Measurements from ENCODE around the gene CERCAM. TPM values are rescaled to one million over a fixed set of nuclear protein-coding genes. Genes with fewer than 3 reads are reported as not detected.

The CERCAM gene
- total RNA-seq, 5 donors from 2014 or later (not counting 1 experiment from before 2014, with no cell fraction given), result 0.30 to 1.9 (median 1.3) TPM

DNA sequence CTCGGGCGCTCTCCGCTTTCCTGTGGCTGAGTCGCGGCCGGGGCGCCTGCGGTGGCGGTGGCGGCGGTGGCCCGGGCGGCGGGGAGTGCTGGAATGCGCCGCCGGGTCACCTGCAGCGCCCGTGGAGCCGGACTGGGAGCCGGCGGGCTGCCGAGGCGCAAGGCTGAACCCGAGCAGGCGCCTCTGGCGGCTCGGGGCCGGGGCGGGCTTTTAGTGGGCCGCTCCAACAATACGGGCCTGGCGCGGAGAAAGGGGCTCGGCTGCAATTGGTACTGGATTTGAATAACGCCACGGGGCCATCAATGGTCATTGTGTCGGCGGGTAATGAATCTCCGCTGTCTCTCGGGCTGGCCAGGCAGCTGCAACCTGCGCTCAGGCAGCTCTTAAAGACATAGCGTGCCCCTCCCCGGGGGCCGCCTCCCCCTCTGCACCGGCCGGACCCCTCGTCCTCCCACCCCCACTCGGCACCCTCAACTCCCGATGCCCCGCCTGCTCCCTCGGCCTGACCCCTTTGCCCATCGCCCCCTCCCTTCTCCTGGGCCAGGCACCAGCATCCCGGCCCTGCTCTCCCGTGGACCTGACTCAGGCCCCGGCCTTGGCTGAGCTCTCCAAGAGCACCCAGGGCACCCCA, 27.4 kb upstream of the CERCAM start:
- WGBS (ENCODE audit: insufficient coverage), result 95% methylated on average over 51 of the region's 56 CpGs

DNA sequence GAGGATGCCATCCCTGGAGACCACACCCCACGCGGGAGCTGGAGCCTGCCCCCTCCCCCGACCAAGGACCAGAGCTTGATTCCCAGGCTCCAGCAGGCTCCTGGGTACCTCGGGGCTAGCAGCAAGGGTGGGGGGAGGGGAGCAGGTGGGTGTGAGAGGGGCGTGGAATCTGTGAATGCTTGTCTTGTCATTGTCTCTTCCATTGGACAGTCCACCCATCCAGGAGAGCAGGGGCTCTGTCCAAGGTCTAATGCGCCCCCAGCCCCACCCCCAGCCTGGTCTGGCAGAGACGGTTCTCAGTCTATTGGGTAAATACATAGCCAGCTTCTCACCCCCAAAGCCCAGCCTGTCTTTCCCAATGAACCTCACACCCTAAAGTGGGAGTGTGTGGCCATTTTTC, 26.7 kb upstream of the CERCAM start:
- peaks cover 4 to 10% (median 4%) of the 10 kb centered on the region in 3 donors for H3K4me1 Mint-ChIP-seq
- H3K9me3 Mint-ChIP-seq, result no peaks in the 10 kb centered on the region
- no peak for DNase-seq
- no peak overlapping the region for H3K27ac Mint-ChIP-seq
- Histone ChIP-seq H3K27me3 (replicated peaks in 1 of 2; ENCODE audit: control insufficient read depth in 2 of 2, extremely low read depth in 1 of 2, insufficient read depth in 2 of 2, low read length in 1 of 2) (peaks cover 2 to 6% of the 10 kb centered on the region in 2 experiments), H3K36me3 (ENCODE audit: control insufficient read depth in 2 of 2, extremely low read depth in 1 of 2, insufficient read depth in 1 of 2, low read length in 1 of 2) (peaks cover 6 to 31% of the 10 kb centered on the region in 2 donors), H3K4me3 (ENCODE audit: control insufficient read depth in 1 of 2, extremely low read depth in 1 of 2, low read length in 1 of 2) (no peak overlapping the region), H3K4me1 (ENCODE audit: control insufficient read depth in 1 of 2, extremely low read depth in 1 of 2, insufficient read depth in 2 of 2, low read length in 2 of 2) (no peaks in the 10 kb centered on the region), H3K9me3 (no peaks in the 10 kb centered on the region), H3K27ac (ENCODE audit: low read length) (no peak overlapping the region)
- POLR2A ChIA-PET, result no interaction called here
- peaks cover 21% of the 10 kb centered on the region for H3K36me3 Mint-ChIP-seq
- CTCF ChIA-PET, result no interaction called here
- no peak for ATAC-seq (replicated peaks in 1 of 4)
- WGBS (ENCODE audit: insufficient coverage), result 94% methylated on average over 3 of the region's 7 CpGs
- H3K27me3 Mint-ChIP-seq, result no peaks in the 10 kb centered on the region
- H3K4me3 Mint-ChIP-seq, result no peak overlapping the region

More for the DNA sequence above, 27.4 kb upstream of the CERCAM start:
- H3K36me3 ChIP-seq (ENCODE audit: control insufficient read depth in 2 of 2, extremely low read depth in 1 of 2, insufficient read depth in 1 of 2, low read length in 1 of 2), result peaks cover 9 to 38% of the 10 kb centered on the region in 2 donors
- H3K27ac ChIP-seq (ENCODE audit: low read length), result no peak overlapping the region
- ATAC-seq (replicated peaks in 1 of 4) (no peak), DNase-seq (no peak)
- Mint-ChIP-seq H3K27me3 (no peaks in the 10 kb centered on the region), H3K9me3 (no peaks in the 10 kb centered on the region), H3K36me3 (peaks cover 22% of the 10 kb centered on the region), H3K4me1 (peaks cover 4 to 10% (median 4%) of the 10 kb centered on the region in 3 donors), H3K4me3 (no peak overlapping the region), H3K27ac (no peak overlapping the region)
- no peaks in the 10 kb centered on the region for H3K4me1 ChIP-seq (ENCODE audit: control insufficient read depth in 1 of 2, extremely low read depth in 1 of 2, insufficient read depth in 2 of 2, low read length in 2 of 2)
- no peak overlapping the region for H3K4me3 ChIP-seq (ENCODE audit: control insufficient read depth in 1 of 2, extremely low read depth in 1 of 2, low read length in 1 of 2)
- ChIA-PET CTCF (no interaction called here), POLR2A (no interaction called here)
- H3K9me3 ChIP-seq, result no peaks in the 10 kb centered on the region
- H3K27me3 ChIP-seq (replicated peaks in 1 of 2; ENCODE audit: control insufficient read depth in 2 of 2, extremely low read depth in 1 of 2, insufficient read depth in 2 of 2, low read length in 1 of 2), result peaks cover 2 to 6% of the 10 kb centered on the region in 2 experiments

DNA sequence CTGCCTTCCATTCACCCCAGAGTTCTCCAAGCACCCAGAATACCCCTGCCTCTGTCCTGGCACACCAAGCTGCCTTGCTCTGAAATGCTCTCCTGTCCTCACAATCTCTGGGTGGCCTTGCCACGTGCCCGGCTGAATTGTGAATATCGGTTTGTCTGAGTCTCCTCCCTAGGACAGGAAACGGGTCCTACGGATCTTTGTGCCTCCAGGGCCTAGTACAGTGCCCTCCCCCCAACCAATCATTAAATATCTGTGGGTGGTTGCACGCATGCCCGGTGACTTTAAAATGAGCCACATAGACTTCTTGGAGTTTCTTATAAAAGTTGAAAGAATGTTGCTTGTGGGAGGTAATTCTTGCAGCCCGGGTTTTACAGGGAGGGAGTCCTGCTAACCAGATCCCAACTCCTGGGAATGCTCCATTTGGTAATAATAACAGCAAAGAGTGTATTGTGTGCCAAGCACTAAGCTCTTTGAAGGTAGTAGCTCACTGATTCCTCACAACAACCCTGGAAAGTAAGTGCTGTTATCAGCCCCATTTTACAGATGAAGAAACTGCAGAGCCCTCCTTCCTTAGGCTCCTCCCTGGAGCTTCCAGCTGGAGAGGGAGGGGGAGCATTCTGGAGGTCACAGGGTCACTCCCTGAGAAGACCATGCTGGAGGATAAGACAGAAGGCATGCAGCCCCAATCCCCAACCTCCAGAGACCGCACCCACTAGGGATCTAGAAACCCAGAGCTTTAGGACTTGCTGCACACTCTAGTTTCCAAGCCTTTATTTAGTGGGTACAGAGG, 26.1 kb upstream of the CERCAM start:
- 29% methylated on average over 1 of the region's 9 CpGs for WGBS (ENCODE audit: insufficient coverage)
- no peak for ATAC-seq (replicated peaks in 1 of 4)
- no peak overlapping the region for H3K4me3 Mint-ChIP-seq
- no peak overlapping the region for H3K4me3 ChIP-seq (ENCODE audit: control insufficient read depth in 1 of 2, extremely low read depth in 1 of 2, low read length in 1 of 2)
- no peaks in the 10 kb centered on the region for H3K9me3 Mint-ChIP-seq
- peaks cover 18% of the 10 kb centered on the region for H3K36me3 Mint-ChIP-seq
- no peaks in the 10 kb centered on the region for H3K27me3 Mint-ChIP-seq
- H3K36me3 ChIP-seq (ENCODE audit: control insufficient read depth in 2 of 2, extremely low read depth in 1 of 2, insufficient read depth in 1 of 2, low read length in 1 of 2), result peaks cover 0 to 25% of the 10 kb centered on the region in 2 donors
- H3K27me3 ChIP-seq (replicated peaks in 1 of 2; ENCODE audit: control insufficient read depth in 2 of 2, extremely low read depth in 1 of 2, insufficient read depth in 2 of 2, low read length in 1 of 2), result peaks cover 2 to 6% of the 10 kb centered on the region in 2 experiments
- CTCF ChIA-PET, result no interaction called here
- POLR2A ChIA-PET, result no interaction called here
- no peaks in the 10 kb centered on the region for H3K9me3 ChIP-seq
- H3K27ac Mint-ChIP-seq, result no peak overlapping the region
- peaks cover 4 to 10% (median 4%) of the 10 kb centered on the region in 3 donors for H3K4me1 Mint-ChIP-seq
- no peak for DNase-seq
- no peak overlapping the region for H3K27ac ChIP-seq (ENCODE audit: low read length)
- no peaks in the 10 kb centered on the region for H3K4me1 ChIP-seq (ENCODE audit: control insufficient read depth in 1 of 2, extremely low read depth in 1 of 2, insufficient read depth in 2 of 2, low read length in 2 of 2)

DNA sequence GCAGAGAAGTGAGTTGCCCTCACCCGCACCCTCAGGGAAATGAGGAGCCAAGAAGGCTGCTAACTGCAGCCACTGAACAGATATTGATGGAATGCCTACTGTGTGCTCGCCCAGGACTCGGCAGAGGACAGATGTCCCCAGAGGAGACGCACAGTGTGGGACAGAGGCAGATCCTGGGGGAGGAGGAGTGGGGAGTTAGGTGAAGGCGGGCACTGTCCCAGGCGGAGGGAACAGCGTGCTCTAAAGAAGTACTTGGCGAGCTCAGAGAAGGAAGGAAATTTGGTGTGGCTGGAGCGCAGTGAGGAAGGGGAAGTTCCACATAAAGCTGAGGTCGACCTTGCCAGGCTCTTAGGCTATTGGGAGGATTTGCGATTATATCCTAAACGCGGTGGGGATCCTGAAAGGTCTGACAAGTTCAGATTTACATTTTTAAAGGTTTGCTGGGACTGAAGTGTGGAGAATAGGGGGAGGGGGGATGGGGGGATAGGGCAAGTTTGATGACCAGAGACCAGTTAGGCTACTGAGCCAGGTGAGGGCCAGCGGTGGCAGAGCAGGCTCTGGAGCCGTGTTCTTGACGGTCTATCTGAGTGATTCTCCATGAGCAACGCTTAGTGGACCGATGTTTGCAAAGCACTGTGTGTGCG, 23.6 kb upstream of the CERCAM start:
- POLR2A ChIA-PET, result no interaction called here
- Histone ChIP-seq H3K4me3 (ENCODE audit: control insufficient read depth in 1 of 2, extremely low read depth in 1 of 2, low read length in 1 of 2) (no peak overlapping the region), H3K9me3 (no peaks in the 10 kb centered on the region), H3K36me3 (ENCODE audit: control insufficient read depth in 2 of 2, extremely low read depth in 1 of 2, insufficient read depth in 1 of 2, low read length in 1 of 2) (peaks cover 0 to 5% of the 10 kb centered on the region in 2 donors), H3K4me1 (ENCODE audit: control insufficient read depth in 1 of 2, extremely low read depth in 1 of 2, insufficient read depth in 2 of 2, low read length in 2 of 2) (no peaks in the 10 kb centered on the region), H3K27ac (ENCODE audit: low read length) (no peak overlapping the region), H3K27me3 (replicated peaks in 1 of 2; ENCODE audit: control insufficient read depth in 2 of 2, extremely low read depth in 1 of 2, insufficient read depth in 2 of 2, low read length in 1 of 2) (peaks cover 2 to 6% of the 10 kb centered on the region in 2 experiments)
- CTCF ChIA-PET, result interaction anchor here in 1 of 2 donors (0.6 kb wide), 2 partner anchors 652 to 1106 kb away, joined by 3 read pairs; no protein-coding TSS in a partner anchor
- H3K4me3 Mint-ChIP-seq, result no peak overlapping the region
- H3K4me1 Mint-ChIP-seq, result peaks cover 4 to 10% (median 4%) of the 10 kb centered on the region in 3 donors
- H3K27me3 Mint-ChIP-seq, result no peaks in the 10 kb centered on the region
- no peaks in the 10 kb centered on the region for H3K9me3 Mint-ChIP-seq
- DNase-seq (no peak), ATAC-seq (replicated peaks in 1 of 4) (peak in 1 of 4 experiments; percentile 29)
- 6% methylated on average over 18 of the region's 19 CpGs for WGBS (ENCODE audit: insufficient coverage)
- no peak overlapping the region for H3K27ac Mint-ChIP-seq
- peaks cover 8% of the 10 kb centered on the region for H3K36me3 Mint-ChIP-seq

DNA sequence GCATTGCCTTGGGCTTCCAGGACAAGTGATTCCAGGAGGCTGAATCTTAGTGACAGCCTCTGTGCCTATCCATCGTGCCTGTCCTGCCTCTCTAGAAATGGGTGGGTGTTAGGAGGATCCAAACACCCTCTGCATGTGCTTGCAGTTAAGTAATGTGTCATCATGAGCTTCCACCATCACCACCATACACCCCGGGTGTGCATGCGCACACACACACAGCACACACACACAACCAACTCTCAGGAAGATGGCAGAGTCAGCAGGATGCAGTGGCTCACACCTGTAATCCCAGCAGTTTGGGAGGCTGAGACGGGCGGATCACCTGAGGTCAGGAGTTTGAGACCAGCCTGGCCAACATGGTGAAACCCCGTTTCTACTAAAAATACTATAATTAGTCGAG, 22.8 kb upstream of the CERCAM start:
- H3K9me3 ChIP-seq, result no peaks in the 10 kb centered on the region
- no peak for DNase-seq
- peaks cover 2 to 6% of the 10 kb centered on the region in 2 experiments for H3K27me3 ChIP-seq (replicated peaks in 1 of 2; ENCODE audit: control insufficient read depth in 2 of 2, extremely low read depth in 1 of 2, insufficient read depth in 2 of 2, low read length in 1 of 2)
- no peak for ATAC-seq (replicated peaks in 1 of 4)
- H3K4me3 ChIP-seq (ENCODE audit: control insufficient read depth in 1 of 2, extremely low read depth in 1 of 2, low read length in 1 of 2), result no peak overlapping the region
- no peak overlapping the region for H3K27ac Mint-ChIP-seq
- no peak overlapping the region for H3K4me3 Mint-ChIP-seq
- H3K27ac ChIP-seq (ENCODE audit: low read length), result no peak overlapping the region
- peaks cover 7% of the 10 kb centered on the region for H3K36me3 Mint-ChIP-seq
- H3K36me3 ChIP-seq (ENCODE audit: control insufficient read depth in 2 of 2, extremely low read depth in 1 of 2, insufficient read depth in 1 of 2, low read length in 1 of 2), result peaks cover 0 to under 1% of the 10 kb centered on the region in 2 donors
- POLR2A ChIA-PET, result no interaction called here
- CTCF ChIA-PET, result no interaction called here
- no peaks in the 10 kb centered on the region for H3K9me3 Mint-ChIP-seq
- no peaks in the 10 kb centered on the region for H3K27me3 Mint-ChIP-seq
- 93% methylated on average over 3 of the region's 7 CpGs for WGBS (ENCODE audit: insufficient coverage)
- no peaks in the 10 kb centered on the region for H3K4me1 ChIP-seq (ENCODE audit: control insufficient read depth in 1 of 2, extremely low read depth in 1 of 2, insufficient read depth in 2 of 2, low read length in 2 of 2)
- H3K4me1 Mint-ChIP-seq, result peaks cover 4 to 10% (median 4%) of the 10 kb centered on the region in 3 donors

DNA sequence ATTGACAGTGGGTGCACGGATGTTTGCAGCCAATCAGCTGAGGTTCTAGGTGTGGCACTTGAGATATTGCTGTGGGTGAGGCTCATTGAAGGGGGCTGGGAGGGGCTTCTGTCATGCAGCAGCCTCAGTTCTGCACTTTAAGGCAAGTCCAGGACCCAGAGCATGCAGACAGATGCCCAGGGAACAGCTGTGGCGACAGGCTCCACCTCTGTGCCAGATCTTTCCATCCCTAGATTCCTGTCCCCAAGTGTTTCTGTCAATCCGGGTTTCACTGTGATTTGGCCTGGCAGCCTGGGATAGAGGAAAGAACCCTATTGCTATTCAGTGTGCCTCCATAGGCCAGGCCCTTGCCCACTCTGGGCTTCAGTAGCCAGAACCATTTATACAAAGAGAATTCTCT, 20.8 kb upstream of the CERCAM start:
- Mint-ChIP-seq H3K27ac (no peak overlapping the region), H3K4me3 (no peak overlapping the region), H3K9me3 (no peaks in the 10 kb centered on the region), H3K36me3 (no peaks in the 10 kb centered on the region), H3K4me1 (peaks cover 4 to 10% (median 4%) of the 10 kb centered on the region in 3 donors), H3K27me3 (peaks cover 0 to 2% of the 10 kb centered on the region in 2 donors)
- Histone ChIP-seq H3K9me3 (no peaks in the 10 kb centered on the region), H3K27me3 (replicated peaks in 1 of 2; ENCODE audit: control insufficient read depth in 2 of 2, extremely low read depth in 1 of 2, insufficient read depth in 2 of 2, low read length in 1 of 2) (peaks cover 2 to 11% of the 10 kb centered on the region in 2 experiments), H3K36me3 (ENCODE audit: control insufficient read depth in 2 of 2, extremely low read depth in 1 of 2, insufficient read depth in 1 of 2, low read length in 1 of 2) (no peaks in the 10 kb centered on the region), H3K4me1 (ENCODE audit: control insufficient read depth in 1 of 2, extremely low read depth in 1 of 2, insufficient read depth in 2 of 2, low read length in 2 of 2) (no peaks in the 10 kb centered on the region), H3K27ac (ENCODE audit: low read length) (no peak overlapping the region), H3K4me3 (ENCODE audit: control insufficient read depth in 1 of 2, extremely low read depth in 1 of 2, low read length in 1 of 2) (no peak overlapping the region)
- WGBS (ENCODE audit: insufficient coverage), result 92% methylated on average over 3 of the region's 3 CpGs
- no peak for DNase-seq
- no peak for ATAC-seq (replicated peaks in 1 of 4)
- ChIA-PET CTCF (no interaction called here), POLR2A (no interaction called here)
